SU-DHL-6 (cell line): ENCODE results near the gene FNDC7.

Source experiments
- H2AFZ ChIP-seq: fragments of 200-600 bp; sonication (generic); 2 replicates; pipeline ENCODE4 v1.6.1; 2014; ENCODE audit warnings: low read depth, mild to moderate bottlenecking, moderate library complexity, mixed read lengths, antibody characterized with exemption, low read length; ENCODE audit not compliant: severe bottlenecking
- H3F3A ChIP-seq: fragments of 200-600 bp; shearing (Covaris generic); 2 replicates; pipeline ENCODE4 v1.6.0; 2016; ENCODE audit warnings: antibody characterized with exemption, mild to moderate bottlenecking; ENCODE audit not compliant: insufficient read depth
- H3K27ac ChIP-seq: fragments of 200-600 bp; sonication (generic); 2 replicates; pipeline ENCODE4 v1.5.1; 2016; ENCODE audit warnings: low read depth, mild to moderate bottlenecking, low read length, moderate library complexity, mixed read lengths
- H3K27me3 ChIP-seq: fragments of 200-600 bp; sonication (generic), shearing (Covaris generic); 2 replicates; pipeline ENCODE4 v1.6.0; 2014; ENCODE audit warnings: mild to moderate bottlenecking, low read length
- H3K36me3 ChIP-seq: fragments of 200-600 bp; sonication (generic); 2 replicates; pipeline ENCODE4 v1.6.1; 2014; ENCODE audit warnings: mild to moderate bottlenecking, low read length, mixed read lengths
- H3K4me2 ChIP-seq: fragments of 300-600, 200-600 bp; shearing (Covaris generic), sonication (generic); 2 replicates; pipeline ENCODE4 v1.6.0; 2014; ENCODE audit warnings: low read length, low read depth, mild to moderate bottlenecking; ENCODE audit not compliant: poor library complexity, severe bottlenecking
- H3K4me3 ChIP-seq: fragments of 200-600 bp; sonication (generic); 2 replicates; pipeline ENCODE4 v1.5.1; 2014; ENCODE audit warnings: antibody characterized with exemption, low read length, mild to moderate bottlenecking, mixed read lengths; ENCODE audit not compliant: insufficient read depth, poor library complexity, severe bottlenecking
- H3K79me2 ChIP-seq: fragments of 200-600 bp; sonication (generic); 2 replicates; pipeline ENCODE4 v1.6.1; 2014; ENCODE audit warnings: mild to moderate bottlenecking, low read length, moderate library complexity; ENCODE audit not compliant: insufficient read depth
- H3K9ac ChIP-seq: fragments of 200-600 bp; sonication (generic); 2 replicates; pipeline ENCODE4 v1.7.0; 2014; ENCODE audit warnings: mild to moderate bottlenecking, low read length
- H3K9me2 ChIP-seq: fragments of 200-600 bp; sonication (generic); replicated peaks from 2 replicates; pipeline ENCODE4 v1.6.1; 2014; ENCODE audit warnings: low read length; ENCODE audit not compliant: insufficient read depth
- H3K9me3 ChIP-seq: fragments of 200-600 bp; sonication (generic); 2 replicates; pipeline ENCODE4 v1.6.1; 2014; ENCODE audit warnings: low read length, mixed read lengths; ENCODE audit not compliant: insufficient read depth
- H4K20me1 ChIP-seq: fragments of 200-600 bp; sonication (generic); 2 replicates; pipeline ENCODE4 v1.6.1; 2014; ENCODE audit warnings: low read depth, mild to moderate bottlenecking, antibody characterized with exemption, low read length, moderate library complexity, mixed read lengths
- EZH2phosphoT487 ChIP-seq: fragments of 200-600 bp; sonication (generic), shearing (Covaris generic); conservative IDR thresholded peaks from 2 replicates; pipeline ENCODE4 v1.6.1; 2018; ENCODE audit warnings: mild to moderate bottlenecking, antibody characterized with exemption, low read length, moderate library complexity, mixed read lengths
- TF ChIP-seq, protein P1 (sequence below): fragments of 200-600 bp; sonication (generic); IDR thresholded peaks from one replicate; pipeline ENCODE4 v1.5.1; 2017; ENCODE audit warnings: antibody characterized with exemption, mild to moderate bottlenecking, low read length, moderate library complexity; ENCODE audit not compliant: insufficient read depth, poor library complexity, severe bottlenecking

FNDC7 gene

DNA sequence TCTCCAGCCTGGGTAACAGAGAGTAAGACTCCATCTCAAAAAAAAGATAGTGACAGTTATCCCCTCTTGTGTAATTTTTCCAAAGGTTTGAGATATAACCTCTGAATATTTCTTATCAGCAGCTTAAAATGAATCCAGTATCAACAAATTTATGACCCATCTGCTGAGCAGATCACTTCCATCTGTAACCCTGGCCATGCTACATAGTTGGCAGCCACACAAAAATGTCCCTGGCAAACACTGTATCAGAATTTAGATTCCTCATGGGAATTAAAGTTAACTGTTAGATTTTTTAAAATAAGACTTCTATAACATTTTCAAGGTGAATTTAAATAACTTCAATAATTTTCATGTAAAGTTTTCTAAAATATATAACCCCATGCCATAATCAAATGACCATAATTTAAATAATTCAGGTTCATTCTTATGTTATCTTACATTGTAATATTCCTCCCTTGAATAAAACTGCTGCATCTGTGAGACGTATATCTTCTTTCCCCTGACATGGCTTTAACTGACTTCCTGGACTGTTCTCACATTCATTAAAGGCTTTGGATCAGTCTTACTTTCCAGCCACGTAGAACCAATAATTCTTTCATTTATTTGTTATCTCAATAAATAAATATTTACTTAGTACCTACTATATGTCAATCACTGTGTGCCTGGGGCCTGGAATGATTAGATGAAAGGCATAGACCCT, 25.9 kb upstream of the FNDC7 start:
- TF ChIP-seq, protein P1, sequence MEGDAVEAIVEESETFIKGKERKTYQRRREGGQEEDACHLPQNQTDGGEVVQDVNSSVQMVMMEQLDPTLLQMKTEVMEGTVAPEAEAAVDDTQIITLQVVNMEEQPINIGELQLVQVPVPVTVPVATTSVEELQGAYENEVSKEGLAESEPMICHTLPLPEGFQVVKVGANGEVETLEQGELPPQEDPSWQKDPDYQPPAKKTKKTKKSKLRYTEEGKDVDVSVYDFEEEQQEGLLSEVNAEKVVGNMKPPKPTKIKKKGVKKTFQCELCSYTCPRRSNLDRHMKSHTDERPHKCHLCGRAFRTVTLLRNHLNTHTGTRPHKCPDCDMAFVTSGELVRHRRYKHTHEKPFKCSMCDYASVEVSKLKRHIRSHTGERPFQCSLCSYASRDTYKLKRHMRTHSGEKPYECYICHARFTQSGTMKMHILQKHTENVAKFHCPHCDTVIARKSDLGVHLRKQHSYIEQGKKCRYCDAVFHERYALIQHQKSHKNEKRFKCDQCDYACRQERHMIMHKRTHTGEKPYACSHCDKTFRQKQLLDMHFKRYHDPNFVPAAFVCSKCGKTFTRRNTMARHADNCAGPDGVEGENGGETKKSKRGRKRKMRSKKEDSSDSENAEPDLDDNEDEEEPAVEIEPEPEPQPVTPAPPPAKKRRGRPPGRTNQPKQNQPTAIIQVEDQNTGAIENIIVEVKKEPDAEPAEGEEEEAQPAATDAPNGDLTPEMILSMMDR: no peak
- TF ChIP-seq EZH2phosphoT487: no peak
- H3K9ac ChIP-seq: no peak overlapping the region
- H3K4me2 ChIP-seq: no peak overlapping the region

DNA sequence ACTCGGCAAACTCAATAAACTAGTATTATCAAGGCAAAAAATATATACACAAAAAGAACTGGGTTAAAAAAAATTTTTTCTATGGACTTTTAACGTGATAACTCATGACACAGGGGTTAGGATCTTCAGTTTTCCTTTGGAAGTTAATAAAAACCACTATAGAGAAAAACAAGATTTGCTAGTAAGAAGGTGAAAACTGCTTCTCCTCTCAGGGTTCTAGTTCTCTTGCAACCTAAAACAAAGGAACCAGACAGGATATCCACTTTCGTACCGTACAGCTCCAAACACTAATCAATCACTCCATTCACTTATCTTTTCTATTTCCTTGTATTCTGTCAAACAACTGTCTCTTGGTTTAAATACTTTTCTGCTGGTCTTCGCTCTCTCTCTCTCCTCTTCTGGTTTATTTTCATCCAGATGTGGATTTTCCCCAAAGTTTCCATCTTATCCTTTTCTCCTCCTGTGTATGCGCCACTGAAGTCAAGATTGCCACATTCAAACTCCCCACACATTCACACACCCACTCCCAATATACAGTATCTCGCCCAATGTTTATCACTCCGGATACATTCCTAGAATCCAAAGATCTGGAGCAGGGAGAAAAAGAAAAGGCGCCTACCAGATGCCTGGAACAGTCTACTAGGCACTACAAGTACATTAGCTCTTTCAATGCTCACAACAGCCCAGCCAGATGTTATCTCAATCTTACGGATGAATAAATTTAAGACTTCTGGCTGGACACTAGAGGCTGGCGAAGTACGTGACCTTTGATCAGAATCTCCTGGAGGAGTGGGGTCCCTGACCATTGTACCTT, 21.4 kb upstream of the FNDC7 start:
- H3K79me2 ChIP-seq: peaks cover 49% of the 10 kb centered on the region
- no peaks in the 10 kb centered on the region for H3K9me3 ChIP-seq
- no peak for TF ChIP-seq EZH2phosphoT487
- TF ChIP-seq, protein P1: no peak
- peak overlapping the region; percentile 90 for H3K27ac ChIP-seq
- H4K20me1 ChIP-seq: peaks cover 28% of the 10 kb centered on the region
- peak overlapping the region; percentile 68 for H2AFZ ChIP-seq
- H3K27me3 ChIP-seq: no peaks in the 10 kb centered on the region
- peak overlapping the region; percentile 73 for H3K9ac ChIP-seq
- peak overlapping the region; percentile 98 for H3K4me3 ChIP-seq
- H3K9me2 ChIP-seq: no peaks in the 10 kb centered on the region
- H3F3A ChIP-seq: peaks cover 4% of the 10 kb centered on the region; the same call in 1 of the 2 replicates
- H3K36me3 ChIP-seq: peaks cover 18% of the 10 kb centered on the region
- H3K4me2 ChIP-seq: peak overlapping the region; percentile 85

More for the DNA sequence above, 25.9 kb upstream of the FNDC7 start:
- no peaks in the 10 kb centered on the region for H3K36me3 ChIP-seq
- H3K79me2 ChIP-seq: 0 out of 2 replicates have a peak, but pooled peaks cover 7% of the 10 kb centered on the region
- no peaks in the 10 kb centered on the region for H3K27me3 ChIP-seq
- no peak overlapping the region for H3K27ac ChIP-seq
- no peak overlapping the region for H3K4me3 ChIP-seq
- H2AFZ ChIP-seq: no peak overlapping the region
- H4K20me1 ChIP-seq: no peaks in the 10 kb centered on the region
- H3K9me3 ChIP-seq: no peaks in the 10 kb centered on the region
- H3K9me2 ChIP-seq: no peaks in the 10 kb centered on the region
- no peaks in the 10 kb centered on the region for H3F3A ChIP-seq

DNA sequence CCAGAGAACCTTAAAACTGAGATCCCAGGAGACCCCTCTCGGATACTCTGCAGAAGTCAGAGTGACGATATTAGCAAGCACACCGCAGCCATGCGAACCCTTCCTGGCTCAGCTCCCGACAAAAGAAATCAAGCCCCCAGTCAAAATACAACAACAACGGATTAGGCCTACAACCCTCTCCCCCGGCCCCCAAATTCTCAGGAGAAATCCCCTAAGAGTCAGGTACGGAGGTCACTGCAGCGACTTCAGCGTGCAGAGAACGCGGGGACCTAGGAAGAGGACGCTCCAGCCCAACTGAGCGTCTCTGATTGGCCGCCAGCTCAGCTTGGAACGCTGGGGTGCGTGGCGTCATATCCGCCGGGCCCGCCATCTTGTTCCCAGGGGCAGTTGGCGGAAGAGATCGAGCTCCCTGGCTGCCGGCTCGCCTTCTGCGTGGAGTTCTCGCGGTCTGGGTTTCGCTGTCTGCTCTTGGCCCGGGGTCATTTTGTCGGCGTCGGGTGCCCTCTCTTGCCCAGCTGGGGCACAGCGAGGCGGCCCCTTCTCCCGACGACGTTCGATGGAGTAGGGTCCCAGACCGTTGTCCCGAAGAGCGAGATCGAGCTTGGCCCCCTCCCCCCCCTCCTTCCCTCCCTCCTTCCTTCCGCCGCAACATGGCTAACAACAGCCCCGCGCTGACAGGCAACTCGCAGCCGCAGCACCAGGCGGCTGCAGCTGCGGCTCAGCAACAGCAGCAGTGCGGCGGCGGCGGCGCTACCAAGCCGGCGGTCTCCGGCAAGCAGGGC, 20.6 kb upstream of the FNDC7 start, which contains the start of gene PRPF38B:
Gene PRPF38B (plus strand): TSS at position 369 of the 782 bp plus-strand sequence. CDS start 282 bp downstream, at position 651.
- H3K9ac ChIP-seq: peak within 1 kb of the TSS; percentile 73
- peak within 1 kb of the TSS; percentile 90 for H3K27ac ChIP-seq
- H2AFZ ChIP-seq: peak within 1 kb of the TSS; percentile 68
- H3K9me2 ChIP-seq: no peaks in the 10 kb centered on the region
- peaks cover 36% of the 10 kb centered on the region for H4K20me1 ChIP-seq
- H3K79me2 ChIP-seq: peaks cover 55% of the 10 kb centered on the region
- peak within 1 kb of the TSS; percentile 98 for H3K4me3 ChIP-seq
- no peaks in the 10 kb centered on the region for H3K9me3 ChIP-seq
- no peaks in the 10 kb centered on the region for H3K27me3 ChIP-seq
- H3F3A ChIP-seq: peaks cover 4% of the 10 kb centered on the region; the same call in 1 of the 2 replicates
- peaks cover 26% of the 10 kb centered on the region for H3K36me3 ChIP-seq
- H3K4me2 ChIP-seq: peak within 1 kb of the TSS; percentile 97
- TF ChIP-seq EZH2phosphoT487: no peak
- TF ChIP-seq, protein P1: no peak
